Middle frontal gyrus (tissue), 1 donor: ENCODE data around the gene PRMT9.
A peak's percentile ranks its signal among the peaks of the same experiment; 100 is the strongest.

Experiments used
- DNase-seq: peaks from one replicate; pipeline ENCODE4 v3.0.0-alpha.2; 2015; ENCODE audit warnings: low spot score; ENCODE audit errors: extremely low spot score

The PRMT9 gene

GRCh38 chr4:147683717-147684700 is at the start of gene PRMT9:
PRMT9 (minus strand) TSS chr4:147684163; CDS start chr4:147683987, 176 bp downstream.
- DNase-seq, result peak; percentile 86

- DNase-seq, result no peak
These were observed 48.7 kb upstream of the PRMT9 start for GRCh38 chr4:147732518-147733235.

- no peak for DNase-seq
These were observed 47.9 kb upstream of the PRMT9 start, which contains the start of gene ARHGAP10 for GRCh38 chr4:147731580-147732517. ARHGAP10 (plus strand) TSS chr4:147732088; CDS start chr4:147732302, 214 bp downstream.

- no peak for DNase-seq
These were observed 46.4 kb upstream of the PRMT9 start for GRCh38 chr4:147730333-147730732.

- DNase-seq, result no peak
These were observed 43.6 kb upstream of the PRMT9 start for GRCh38 chr4:147727476-147728028.

- DNase-seq, result no peak
These were observed 41.7 kb upstream of the PRMT9 start for GRCh38 chr4:147725673-147726072.

GRCh38 chr4:147724468-147725201 is 40.7 kb upstream of the PRMT9 start:
- no peak for DNase-seq

- no peak for DNase-seq
These were observed 39.4 kb upstream of the PRMT9 start for GRCh38 chr4:147723326-147723725.

GRCh38 chr4:147717878-147718277 is 33.9 kb upstream of the PRMT9 start:
- no peak for DNase-seq

- no peak for DNase-seq
These were observed 30.8 kb upstream of the PRMT9 start for GRCh38 chr4:147714575-147715401.

GRCh38 chr4:147709999-147710398 is 26.0 kb upstream of the PRMT9 start:
- no peak for DNase-seq

GRCh38 chr4:147707892-147708672 is 24.1 kb upstream of the PRMT9 start:
- no peak for DNase-seq

GRCh38 chr4:147704846-147705245 is 20.9 kb upstream of the PRMT9 start:
- DNase-seq, result no peak

- no peak for DNase-seq
These were observed 12.9 kb upstream of the PRMT9 start for GRCh38 chr4:147696866-147697265.

- no peak for DNase-seq
These were observed 9.3 kb upstream of the PRMT9 start for GRCh38 chr4:147693218-147693617.

- no peak for DNase-seq
These were observed 7.9 kb upstream of the PRMT9 start for GRCh38 chr4:147691820-147692219.

- DNase-seq, result no peak
These were observed 5.1 kb upstream of the PRMT9 start for GRCh38 chr4:147689067-147689466.

GRCh38 chr4:147683188-147683591 is 773 bp downstream of the PRMT9 start:
- no peak for DNase-seq
